HG02981 (cell line): ENCODE measurements around the gene OR9A4.

Experiments
- ATAC-seq: cut with Tn5 transposase; IDR thresholded peaks from one replicate; pipeline ENCODE4 v1.9.1; 2021; ENCODE audit warnings: mild to moderate bottlenecking, moderate library complexity; ENCODE audit not compliant: unreplicated experiment

The OR9A4 gene

DNA sequence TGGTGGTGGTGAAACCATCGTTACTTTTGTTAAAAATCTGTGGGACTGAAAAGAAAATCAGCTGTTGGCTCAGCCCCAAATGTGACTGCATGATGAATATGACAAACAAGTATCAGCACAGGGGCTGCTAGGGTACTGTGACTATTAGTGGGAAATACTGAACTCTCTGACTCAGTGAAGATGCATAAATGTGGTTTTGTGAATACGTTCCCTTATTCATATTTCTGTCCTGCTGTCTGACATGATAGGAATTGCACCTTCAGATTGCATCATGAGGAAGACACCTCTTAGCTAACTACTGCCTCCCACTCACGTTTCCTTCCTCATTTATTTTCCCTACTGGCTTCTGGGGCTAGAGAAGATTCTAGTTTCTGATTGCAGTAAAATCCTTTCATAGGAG, 29.2 kb downstream of the OR9A4 start:
- no peak for ATAC-seq

DNA sequence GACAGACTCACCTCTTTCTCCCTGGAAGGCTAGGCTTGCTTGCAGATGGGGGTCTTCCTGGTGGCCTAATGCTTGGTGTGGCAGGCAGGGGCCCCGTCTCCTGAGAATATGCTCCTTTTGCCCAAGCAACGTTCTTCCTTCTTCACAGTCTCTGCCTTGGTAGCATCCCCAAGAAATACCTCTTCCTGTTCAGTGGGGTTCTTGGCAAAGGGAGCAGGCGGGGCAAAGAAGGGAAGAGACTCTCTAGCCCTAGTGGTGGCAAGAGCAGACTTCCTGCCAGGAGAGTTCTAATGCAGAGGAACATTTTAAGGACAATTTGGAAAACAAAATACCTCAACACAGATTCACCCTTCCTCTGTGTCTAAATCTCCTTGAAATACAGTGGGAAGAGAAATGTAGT, 30.6 kb downstream of the OR9A4 start, which contains the start of gene CLEC5A:
Gene CLEC5A (minus strand): TSS at position 179 of the 400 bp plus-strand sequence. CDS start 682 bp downstream, outside the sequence.
- ATAC-seq, result no peak

GRCh38 chr7:141949021-141949420, 32.8 kb downstream of the OR9A4 start:
- no peak for ATAC-seq

GRCh38 chr7:141949451-141949850, 33.3 kb downstream of the OR9A4 start:
- ATAC-seq, result no peak

- ATAC-seq, result no peak
Measured at GRCh38 chr7:141949911-141950310, 33.7 kb downstream of the OR9A4 start.

DNA sequence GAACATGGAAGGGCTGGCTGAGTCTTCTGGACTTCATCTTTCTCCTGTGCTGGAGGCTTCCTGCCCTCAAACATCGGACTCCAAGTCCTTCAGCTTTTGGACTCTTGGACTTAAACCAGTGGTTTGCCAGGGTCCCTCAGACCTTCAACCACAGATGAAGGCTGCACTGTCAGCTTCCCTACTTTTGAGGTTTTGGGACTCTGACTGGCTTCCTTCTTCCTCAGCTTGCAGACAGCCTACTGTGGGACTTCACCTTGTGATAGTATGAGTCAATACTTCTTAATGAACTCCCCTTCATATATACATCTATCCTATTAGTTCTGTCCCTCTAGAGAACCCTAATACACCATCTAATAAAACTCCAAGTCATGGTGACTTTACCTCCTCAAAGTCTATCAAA, 34.6 kb downstream of the OR9A4 start:
- no peak for ATAC-seq

- ATAC-seq, result no peak
Measured at GRCh38 chr7:141952461-141952860, 36.3 kb downstream of the OR9A4 start.

- ATAC-seq, result no peak
Measured at GRCh38 chr7:141954334-141954733, 38.1 kb downstream of the OR9A4 start.

GRCh38 chr7:141956084-141956483, 39.9 kb downstream of the OR9A4 start:
- ATAC-seq, result no peak

DNA sequence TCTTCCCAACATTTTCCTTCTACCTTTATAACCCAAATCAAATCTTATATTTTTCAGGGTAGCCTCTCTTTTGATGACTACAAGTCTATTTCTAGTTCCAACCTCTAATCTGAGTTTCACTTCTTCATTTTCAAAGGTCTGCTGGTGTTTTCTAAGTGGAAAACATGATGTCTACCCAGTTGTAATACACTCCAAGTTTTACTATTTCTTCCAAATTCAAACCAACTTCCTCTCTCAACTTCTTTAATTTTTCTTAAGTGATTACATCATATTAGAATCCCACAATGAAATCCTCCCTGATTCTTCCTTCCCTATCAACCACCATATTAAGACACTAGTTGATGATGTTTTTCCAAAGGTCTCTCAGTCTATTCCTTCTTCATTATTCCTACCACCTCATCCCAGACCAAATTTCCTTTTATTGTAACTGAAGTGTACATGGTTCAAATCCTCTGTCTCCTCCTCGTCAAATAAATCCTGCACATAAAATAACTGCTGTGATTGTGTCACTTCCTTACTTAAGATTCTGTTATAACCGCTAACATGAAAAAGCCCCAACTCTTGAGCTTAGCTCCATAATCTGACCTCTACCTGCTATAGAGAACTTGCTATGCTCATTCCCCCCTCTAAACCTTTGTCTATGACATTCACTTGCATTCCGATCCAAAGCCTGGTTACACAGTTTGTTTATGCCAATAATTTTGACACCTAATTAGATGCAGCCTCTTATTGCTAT, 44.7 kb downstream of the OR9A4 start:
- ATAC-seq, result peak; percentile 85
